ENCODE data around the gene CEACAM21.

CEACAM21 gene

GRCh38 chr19:41584260-41584810, 8.4 kb downstream of the CEACAM21 start:
- DNase-seq (ENCODE audit: low read depth in 2 of 2, low spot score in 1 of 2), result no peak

GRCh38 chr19:41584931-41585330, 9.0 kb downstream of the CEACAM21 start:
- no peak for DNase-seq (ENCODE audit: low read depth in 2 of 2, low spot score in 1 of 2)

- DNase-seq (ENCODE audit: low read depth in 2 of 2, low spot score in 1 of 2), result no peak
Measured at GRCh38 chr19:41586064-41586463, 10.1 kb downstream of the CEACAM21 start.

GRCh38 chr19:41587101-41587837, 11.3 kb downstream of the CEACAM21 start:
- no peak for DNase-seq (ENCODE audit: low read depth in 2 of 2, low spot score in 1 of 2)

- DNase-seq (ENCODE audit: low read depth in 2 of 2, low spot score in 1 of 2), result no peak
Measured at GRCh38 chr19:41587838-41588210, 11.9 kb downstream of the CEACAM21 start.

- DNase-seq (ENCODE audit: low read depth in 2 of 2, low spot score in 1 of 2), result no peak
Measured at GRCh38 chr19:41588497-41589209, 12.7 kb downstream of the CEACAM21 start.

- no peak for DNase-seq (ENCODE audit: low read depth in 2 of 2, low spot score in 1 of 2)
Measured at GRCh38 chr19:41589371-41589770, 13.4 kb downstream of the CEACAM21 start.

GRCh38 chr19:41590936-41591335, 15.0 kb downstream of the CEACAM21 start:
- no peak for DNase-seq (ENCODE audit: low read depth in 2 of 2, low spot score in 1 of 2)

GRCh38 chr19:41591951-41592562, 16.1 kb downstream of the CEACAM21 start:
- DNase-seq (ENCODE audit: low read depth in 2 of 2, low spot score in 1 of 2), result no peak

GRCh38 chr19:41595258-41595889, 19.4 kb downstream of the CEACAM21 start:
- peak in 1 of 2 donors; percentile 41 for DNase-seq (ENCODE audit: low read depth in 2 of 2, low spot score in 1 of 2)

- DNase-seq (ENCODE audit: low read depth in 2 of 2, low spot score in 1 of 2), result no peak
Measured at GRCh38 chr19:41595890-41596280, 19.9 kb downstream of the CEACAM21 start.

- DNase-seq (ENCODE audit: low read depth in 2 of 2, low spot score in 1 of 2), result peak; percentile 45 to 62
Measured at GRCh38 chr19:41597600-41598041, 21.7 kb downstream of the CEACAM21 start.

- DNase-seq (ENCODE audit: low read depth in 2 of 2, low spot score in 1 of 2), result no peak
Measured at GRCh38 chr19:41599175-41599966, 23.4 kb downstream of the CEACAM21 start.

- DNase-seq (ENCODE audit: low read depth in 2 of 2, low spot score in 1 of 2), result no peak
Measured at GRCh38 chr19:41601771-41602170, 25.8 kb downstream of the CEACAM21 start.

- DNase-seq (ENCODE audit: low read depth in 2 of 2, low spot score in 1 of 2), result no peak
Measured at GRCh38 chr19:41604831-41605230, 28.9 kb downstream of the CEACAM21 start.

GRCh38 chr19:41606215-41606837, 30.4 kb downstream of the CEACAM21 start:
- DNase-seq (ENCODE audit: low read depth in 2 of 2, low spot score in 1 of 2), result no peak

- no peak for DNase-seq (ENCODE audit: low read depth in 2 of 2, low spot score in 1 of 2)
Measured at GRCh38 chr19:41607668-41608067, 31.7 kb downstream of the CEACAM21 start.

- DNase-seq (ENCODE audit: low read depth in 2 of 2, low spot score in 1 of 2), result no peak
Measured at GRCh38 chr19:41610789-41611188, 34.8 kb downstream of the CEACAM21 start.

GRCh38 chr19:41612483-41612882, 36.5 kb downstream of the CEACAM21 start:
- DNase-seq (ENCODE audit: low read depth in 2 of 2, low spot score in 1 of 2), result no peak

- DNase-seq (ENCODE audit: low read depth in 2 of 2, low spot score in 1 of 2), result no peak
Measured at GRCh38 chr19:41615207-41615606, 39.2 kb downstream of the CEACAM21 start.
